GM23248 (cell line): ENCODE data around the gene ATP1B4. TPM values are rescaled to one million over a fixed set of nuclear protein-coding genes. Genes with fewer than 3 reads are reported as not detected.

Experiments
- DNase-seq: peaks from one replicate; pipeline ENCODE4 v3.0.0-alpha.2; 2015
- H2AFZ ChIP-seq: fragments of 200-600 bp; sonication (generic); 2 replicates; pipeline ENCODE4 v1.6.1; 2016; ENCODE audit warnings: antibody characterized with exemption
- H3F3A ChIP-seq: fragments of 200-600 bp; sonication (generic); 2 replicates; pipeline ENCODE4 v1.6.1; 2016; ENCODE audit warnings: mild to moderate bottlenecking, antibody characterized with exemption, mixed run types; ENCODE audit not compliant: insufficient read depth
- H3K27ac ChIP-seq: fragments of 200-600 bp; sonication (generic); 2 replicates; pipeline ENCODE4 v1.5.1; 2016; ENCODE audit warnings: mild to moderate bottlenecking
- H3K27me3 ChIP-seq: fragments of 200-600 bp; sonication (generic); replicated peaks from 2 replicates; pipeline ENCODE4 v1.6.1; 2016; ENCODE audit warnings: mild to moderate bottlenecking; ENCODE audit not compliant: insufficient read depth
- H3K36me3 ChIP-seq: fragments of 200-600 bp; sonication (generic); 2 replicates; pipeline ENCODE4 v1.6.1; 2016; ENCODE audit warnings: low read depth, mild to moderate bottlenecking
- H3K4me1 ChIP-seq: fragments of 200-600 bp; sonication (generic); 2 replicates; pipeline ENCODE4 v1.6.1; 2016; ENCODE audit warnings: mild to moderate bottlenecking; ENCODE audit not compliant: insufficient read depth
- H3K4me2 ChIP-seq: fragments of 200-600 bp; sonication (generic); one replicate; pipeline ENCODE4 v1.6.1; 2016; ENCODE audit warnings: mild to moderate bottlenecking; ENCODE audit not compliant: unreplicated experiment
- H3K4me3 ChIP-seq: fragments of 200-600 bp; sonication (generic); 2 replicates; pipeline ENCODE4 v1.5.1; 2016; ENCODE audit warnings: mild to moderate bottlenecking
- H3K79me2 ChIP-seq: fragments of 200-600 bp; sonication (generic); 2 replicates; pipeline ENCODE4 v1.6.1; 2016; ENCODE audit warnings: mild to moderate bottlenecking; ENCODE audit not compliant: insufficient read depth
- H3K9ac ChIP-seq: fragments of 200-600 bp; sonication (generic); 2 replicates; pipeline ENCODE4 v1.6.1; 2016; ENCODE audit warnings: mild to moderate bottlenecking
- H3K9me2 ChIP-seq: fragments of 200-600 bp; sonication (generic); 2 replicates; pipeline ENCODE4 v1.6.1; 2016; ENCODE audit warnings: mixed run types, mild to moderate bottlenecking, moderate library complexity; ENCODE audit not compliant: insufficient read depth
- H3K9me3 ChIP-seq: fragments of 200-600 bp; sonication (generic); one replicate; pipeline ENCODE4 v1.6.1; 2017; ENCODE audit warnings: low read depth
- H4K20me1 ChIP-seq: fragments of 200-600 bp; sonication (generic); 2 replicates; pipeline ENCODE4 v1.6.0; 2016; ENCODE audit not compliant: insufficient read depth
- EZH2 ChIP-seq: fragments of 200-600 bp; sonication (generic); IDR thresholded peaks from 2 replicates; pipeline ENCODE4 v1.6.1; 2018; ENCODE audit warnings: antibody characterized with exemption, mild to moderate bottlenecking; ENCODE audit not compliant: insufficient read depth, poor library complexity, severe bottlenecking
- EZH2phosphoT487 ChIP-seq: fragments of 200-600 bp; sonication (generic); IDR thresholded peaks from 2 replicates; pipeline ENCODE4 v1.6.1; 2018; ENCODE audit warnings: antibody characterized with exemption, moderate library complexity, mild to moderate bottlenecking, low read depth; ENCODE audit not compliant: insufficient read depth
- WGBS, 2 experiments: methylation state at CpG; one replicate each; pipeline ENCODE4 v1.1.6; 2015 to 2017; ENCODE audit warnings: low lambda C conversion rate in 2 of 2, low coverage in 1 of 2; ENCODE audit errors: missing lambda C conversion rate in 2 of 2; 5-methylcytosine and 5-hydroxymethylcytosine counted together
- in situ Hi-C: fragments of 300-500 bp; cut with MboI; formaldehyde crosslinking; loops from 2 replicates; pipeline ENCODE4 v1.15.0; 2020
- polyA plus RNA-seq: library from polyadenylated mRNA; unstranded; fragments of >200 nt; fragmentation: Nextera tagmentation; extraction: Ambion mirVana; gene quantifications from 2 replicates; pipeline ENCODE4 v1.2.1, GENCODE V29; 2016
- total RNA-seq: library from RNA; depleted of rRNA; stranded (reverse); fragments of >200 nt; shearing (Covaris generic); gene quantifications from 2 replicates; pipeline ENCODE4 v1.2.3, GENCODE V29; 2014; rRNA removed

ATP1B4 gene
- total and polyA plus RNA-seq, 2 experiments from 2014 or later = not detected

DNA sequence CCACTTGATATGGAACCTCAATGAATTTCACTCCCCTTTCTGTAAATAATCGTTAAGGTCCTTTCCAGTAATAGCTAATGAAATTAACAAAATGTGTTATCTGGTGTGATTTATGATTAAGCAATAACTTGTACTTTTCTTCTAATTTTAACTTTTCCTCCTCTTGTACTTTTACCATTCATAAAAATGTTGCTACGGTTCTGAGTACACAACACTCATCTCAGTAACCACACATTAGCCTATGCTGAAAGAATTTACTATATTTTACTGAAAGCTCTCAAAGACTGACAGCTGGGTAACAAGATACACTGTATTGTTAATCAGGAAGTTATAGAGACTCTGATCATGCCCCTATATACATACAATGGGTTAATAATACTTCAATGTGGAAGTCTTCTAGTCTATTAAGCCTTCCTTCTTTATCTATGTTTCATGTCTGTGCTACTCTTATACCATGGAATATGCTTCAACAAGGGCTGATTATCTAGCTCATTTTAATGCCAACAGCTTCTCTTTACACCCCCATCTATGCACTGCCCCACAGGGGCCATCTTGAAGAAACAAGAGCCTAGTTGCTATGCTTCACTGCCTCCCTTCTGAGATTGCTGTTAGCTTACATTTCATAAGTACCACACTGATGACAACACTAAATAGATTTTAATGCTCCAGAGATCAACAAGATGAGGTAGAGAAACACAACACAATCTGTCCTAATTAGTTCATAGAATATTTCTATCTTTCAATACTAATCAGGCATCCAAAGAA lies 68.1 kb downstream of the ATP1B4 start:
- no peak for TF ChIP-seq EZH2
- TF ChIP-seq EZH2phosphoT487 = no peak
- Histone ChIP-seq H3K9ac (no peak overlapping the region), H3K9me3 (no peaks in the 10 kb centered on the region), H3K79me2 (no peaks in the 10 kb centered on the region), H3K36me3 (no peaks in the 10 kb centered on the region; the same call in 1 of the 2 replicates), H3K4me1 (peaks cover 13% of the 10 kb centered on the region; the same call in 1 of the 2 replicates), H3K27ac (no peak overlapping the region), H3K4me2 (no peak overlapping the region), H2AFZ (no peak overlapping the region), H4K20me1 (no peaks in the 10 kb centered on the region), H3F3A (no peaks in the 10 kb centered on the region), H3K9me2 (no peaks in the 10 kb centered on the region), H3K4me3 (no peak overlapping the region), H3K27me3 (no peaks in the 10 kb centered on the region)
- no peak for DNase-seq
- in situ Hi-C loops = no loop called here
- 46 to 50% methylated on average over 2 of the region's 2 CpGs for WGBS, 2 experiments

Other genes with a start within 250 kb of the ATP1B4 start
- gene RHOXF1, start 246.2 kb upstream of the ATP1B4 start, total RNA-seq = not detected in 2 replicates
- not detected in 2 replicates for gene RHOXF1, start 246.2 kb upstream of the ATP1B4 start, polyA plus RNA-seq
- gene RHOXF2, start 203.5 kb upstream of the ATP1B4 start, total RNA-seq = not detected in 2 replicates
- not detected in 2 replicates for gene RHOXF2, start 203.5 kb upstream of the ATP1B4 start, polyA plus RNA-seq
- 11.5 and 11.6 TPM in 2 replicates for gene ZBTB33, start 111.3 kb upstream of the ATP1B4 start, total RNA-seq
- gene ZBTB33, start 111.3 kb upstream of the ATP1B4 start, polyA plus RNA-seq = 8.3 and 8.5 TPM in 2 replicates
- gene TMEM255A, start 50.6 kb upstream of the ATP1B4 start, total RNA-seq = not detected in 2 replicates
- gene TMEM255A, start 50.6 kb upstream of the ATP1B4 start, polyA plus RNA-seq = not detected in 2 replicates
- gene LAMP2, start 107.2 kb downstream of the ATP1B4 start, total RNA-seq = 155 and 175 TPM in 2 replicates
- 275 TPM in 2 replicates for gene LAMP2, start 107.2 kb downstream of the ATP1B4 start, polyA plus RNA-seq
- gene CUL4B, start 198.9 kb downstream of the ATP1B4 start, total RNA-seq = 158 and 169 TPM in 2 replicates
- gene CUL4B, start 198.9 kb downstream of the ATP1B4 start, polyA plus RNA-seq = 153 and 158 TPM in 2 replicates
- gene MCTS1, start 242.0 kb downstream of the ATP1B4 start, total RNA-seq = 41.2 and 54.9 TPM in 2 replicates
- 106 and 113 TPM in 2 replicates for gene MCTS1, start 242.0 kb downstream of the ATP1B4 start, polyA plus RNA-seq